Natural killer cell (primary cell): Measurements from ENCODE around the gene SP140. TPM values are rescaled to one million over a fixed set of nuclear protein-coding genes. Genes with fewer than 3 reads are reported as not detected.

ENCODE experiments used
- ATAC-seq, 3 donors: fragments of 150-1000 bp in 2 of 3; fragments of 200-7000 bp in 1 of 3; cut with Tn5 transposase; 1 replicate in 1 of 3; 2 replicates in 2 of 3; pipeline ENCODE4 v1.10.0; 2021; ENCODE audit warnings: mild to moderate bottlenecking in 2 of 3, moderate library complexity in 2 of 3
- DNase-seq, 2 donors: peaks; one replicate each; pipeline versions ENCODE4 v3.0.0 to v3.0.0-alpha.2; 2013 to 2021; ENCODE audit warnings: mixed read lengths in 1 of 2
- H3K27ac ChIP-seq: one replicate; pipeline ENCODE4 v1.5.1; 2013; ENCODE audit warnings: mild to moderate bottlenecking, low read length
- H3K27me3 ChIP-seq: one replicate; pipeline ENCODE4 v1.6.1; 2013; ENCODE audit warnings: low read length; ENCODE audit not compliant: control insufficient read depth, insufficient read depth
- H3K36me3 ChIP-seq: one replicate; pipeline ENCODE4 v1.6.1; 2013; ENCODE audit warnings: low read length; ENCODE audit not compliant: control insufficient read depth, insufficient read depth
- H3K4me1 ChIP-seq: one replicate; pipeline ENCODE4 v1.6.1; 2013; ENCODE audit warnings: low read length; ENCODE audit not compliant: control insufficient read depth, insufficient read depth
- H3K4me3 ChIP-seq: one replicate; pipeline ENCODE4 v1.5.1; 2013; ENCODE audit warnings: low read length
- H3K9me3 ChIP-seq: one replicate; pipeline ENCODE4 v1.6.1; 2013; ENCODE audit warnings: low read length; ENCODE audit not compliant: control insufficient read depth, insufficient read depth
- H3K27ac Mint-ChIP-seq, 2 donors: one replicate each; pipeline ENCODE4 v1.8.0; 2022; ENCODE audit warnings: mild to moderate bottlenecking in 2 of 2, mixed read lengths in 2 of 2, moderate library complexity in 1 of 2
- H3K27me3 Mint-ChIP-seq, 2 donors: one replicate each; pipeline ENCODE4 v1.8.0; 2022; ENCODE audit warnings: low read depth in 2 of 2, mixed read lengths in 2 of 2
- H3K36me3 Mint-ChIP-seq: one replicate; pipeline ENCODE4 v1.8.0; 2022; ENCODE audit warnings: mixed read lengths
- H3K4me1 Mint-ChIP-seq, 2 donors: one replicate each; pipeline ENCODE4 v1.8.0; 2022; ENCODE audit warnings: mixed read lengths in 2 of 2
- H3K4me3 Mint-ChIP-seq: one replicate; pipeline ENCODE4 v1.8.0; 2022; ENCODE audit warnings: mild to moderate bottlenecking, moderate library complexity, mixed read lengths
- H3K9me3 Mint-ChIP-seq, 2 donors: one replicate each; pipeline ENCODE4 v1.8.0; 2022; ENCODE audit warnings: mixed read lengths in 2 of 2
- CTCF ChIP-seq: fragments of 200-600 bp; IDR thresholded peaks from one replicate; pipeline ENCODE4 v1.8.0; 2022; ENCODE audit warnings: antibody characterized with exemption
- WGBS: methylation state at CpG from one replicate; pipeline ENCODE4 v1.1.7; 2013; ENCODE audit warnings: missing lambda C conversion rate; ENCODE audit not compliant: insufficient coverage; 5-methylcytosine and 5-hydroxymethylcytosine counted together
- intact Hi-C: fragments of 100-400 bp; cut with micrococcal nuclease; formaldehyde crosslinking; loops from one replicate; pipeline ENCODE4 v1.14.2; 2022
- total RNA-seq, 4 donors: library from RNA; stranded (reverse); fragments of 120-200 nt in 1 of 4; gene quantifications; one replicate each; pipeline versions ENCODE4 v1.2.3 to v1.2.4, GENCODE V29; 2013 to 2022

Gene SP140
- total RNA-seq, 3 donors from 2014 or later (not counting 1 experiment from before 2014, with no cell fraction given): 69.1 to 89.9 (median 77.4) TPM

DNA sequence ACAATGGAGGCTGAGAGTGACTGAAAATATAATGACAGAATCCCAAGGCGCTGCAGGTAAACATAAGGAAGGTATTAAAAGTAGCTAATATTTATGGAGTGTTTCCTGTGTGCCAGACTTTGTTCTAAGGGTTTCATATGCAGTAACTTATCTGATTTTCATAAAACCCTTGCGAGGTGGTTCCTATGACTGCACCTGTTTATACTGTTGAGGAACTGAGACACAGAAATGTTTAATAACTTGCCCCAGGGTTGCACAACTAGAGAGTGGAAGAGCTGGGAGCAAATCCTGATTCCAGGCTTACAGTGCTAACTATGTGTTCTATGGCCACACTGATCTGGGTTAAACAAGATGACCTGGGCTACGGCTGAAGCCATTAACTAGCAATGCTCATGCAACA is 8.1 kb upstream of the SP140 start:
- no peaks in the 10 kb centered on the region for H3K27me3 Mint-ChIP-seq
- peaks cover 25% of the 10 kb centered on the region for H3K36me3 Mint-ChIP-seq
- no peaks in the 10 kb centered on the region for H3K9me3 Mint-ChIP-seq
- H3K27me3 ChIP-seq: no peaks in the 10 kb centered on the region
- H3K4me1 ChIP-seq: peaks cover 27% of the 10 kb centered on the region
- TF ChIP-seq CTCF: no peak
- H3K4me1 Mint-ChIP-seq: peaks cover 52 to 56% of the 10 kb centered on the region in 2 donors
- peak overlapping the region; percentile 96 to 97 for H3K27ac Mint-ChIP-seq
- no peaks in the 10 kb centered on the region for H3K9me3 ChIP-seq
- peak overlapping the region; percentile 73 for H3K4me3 ChIP-seq
- H3K4me3 Mint-ChIP-seq: peak overlapping the region; percentile 99
- intact Hi-C loops: no loop called here
- H3K36me3 ChIP-seq: peaks cover 46% of the 10 kb centered on the region
- H3K27ac ChIP-seq: no peak overlapping the region
- DNase-seq (no peak), ATAC-seq (no peak)
- WGBS: 67% methylated on average over 3 of the region's 3 CpGs

GRCh38 chr2:230218421-230218820 is 7.1 kb upstream of the SP140 start:
- no peaks in the 10 kb centered on the region for H3K9me3 ChIP-seq
- peak in 1 of 2 donors; percentile 50 for DNase-seq
- no peak overlapping the region for H3K27ac ChIP-seq
- peak in 1 of 3 donors; percentile 42 for ATAC-seq
- H3K27me3 Mint-ChIP-seq: no peaks in the 10 kb centered on the region
- H3K9me3 Mint-ChIP-seq: no peaks in the 10 kb centered on the region
- H3K27me3 ChIP-seq: no peaks in the 10 kb centered on the region
- WGBS: 17% methylated on average over 1 of the region's 2 CpGs
- H3K4me1 Mint-ChIP-seq: peaks cover 52 to 57% of the 10 kb centered on the region in 2 donors
- H3K4me1 ChIP-seq: peaks cover 27% of the 10 kb centered on the region
- H3K27ac Mint-ChIP-seq: peak overlapping the region; percentile 96 to 97
- intact Hi-C loops: no loop called here
- TF ChIP-seq CTCF: no peak
- peak overlapping the region; percentile 73 for H3K4me3 ChIP-seq
- peaks cover 25% of the 10 kb centered on the region for H3K36me3 Mint-ChIP-seq
- peak overlapping the region; percentile 99 for H3K4me3 Mint-ChIP-seq
- peaks cover 36% of the 10 kb centered on the region for H3K36me3 ChIP-seq

- Mint-ChIP-seq H3K36me3 (peaks cover 18% of the 10 kb centered on the region), H3K27ac (peak within 1 kb of the TSS; percentile 96 to 97), H3K27me3 (no peaks in the 10 kb centered on the region), H3K9me3 (no peaks in the 10 kb centered on the region), H3K4me1 (peaks cover 47 to 65% of the 10 kb centered on the region in 2 donors), H3K4me3 (peak within 1 kb of the TSS; percentile 99)
- TF ChIP-seq CTCF: no peak
- WGBS: 0% methylated on average over 13 of the region's 19 CpGs
- intact Hi-C loops: no loop called here
- no peaks in the 10 kb centered on the region for H3K9me3 ChIP-seq
- peak within 1 kb of the TSS; percentile 73 for H3K4me3 ChIP-seq
- H3K4me1 ChIP-seq: peaks cover 36% of the 10 kb centered on the region
- H3K36me3 ChIP-seq: peaks cover 23% of the 10 kb centered on the region
- DNase-seq (peak; percentile 64 to 88), ATAC-seq (peak; percentile 95 to 96 (median 96))
- H3K27me3 ChIP-seq: no peaks in the 10 kb centered on the region
- peak within 1 kb of the TSS; percentile 83 for H3K27ac ChIP-seq
These were observed 5.9 kb upstream of the SP140 start, which contains the start of gene SP110 for GRCh38 chr2:230219419-230220331. Gene SP110, minus strand, starts transcription at chr2:230219984. Its CDS starts 3,057 bp downstream, at chr2:230216927.
